ENCODE results near the gene CGB1.

CGB1 gene

DNA sequence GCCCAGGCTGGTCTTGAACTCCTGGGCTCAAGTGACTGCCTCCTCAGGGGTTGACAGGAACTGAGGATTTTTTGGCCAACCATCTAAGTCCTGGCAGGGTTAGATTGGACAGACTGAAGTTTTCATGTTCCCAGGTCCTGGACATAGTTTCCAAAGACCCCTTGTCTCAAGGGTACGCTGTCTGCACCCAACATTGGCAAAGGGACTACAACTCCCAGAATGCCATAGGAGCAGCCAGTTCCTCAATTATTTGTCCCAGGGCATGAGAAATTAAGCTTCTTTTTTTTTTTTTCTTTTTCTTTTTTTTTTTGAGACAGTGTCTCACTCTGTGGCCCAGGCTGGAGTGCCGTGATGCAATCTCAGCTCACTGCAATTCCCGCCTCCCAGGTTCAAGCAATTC lies 50.5 kb downstream of the CGB1 start:
- Histone ChIP-seq H3K36me3 (replicated peaks; ENCODE audit: insufficient read depth, low read length) (no peaks in the 10 kb centered on the region), H3K9me2 (replicated peaks; ENCODE audit: insufficient read depth, low read length) (no peaks in the 10 kb centered on the region), H3F3A (ENCODE audit: insufficient read depth, low read length) (no peaks in the 10 kb centered on the region), H3K4me3 (ENCODE audit: low read length) (no peak overlapping the region), H3K27me3 (replicated peaks; ENCODE audit: insufficient read depth, low read length) (no peaks in the 10 kb centered on the region), H2AFZ (ENCODE audit: low read length) (no peak overlapping the region), H3K9me3 (replicated peaks; ENCODE audit: insufficient read depth, low read length) (no peaks in the 10 kb centered on the region), H3K79me2 (ENCODE audit: low read length) (peaks cover 11% of the 10 kb centered on the region), H3K4me1 (ENCODE audit: low read length) (no peaks in the 10 kb centered on the region), H4K20me1 (ENCODE audit: insufficient read depth, low read length) (no peaks in the 10 kb centered on the region), H3K9ac (ENCODE audit: low read length) (no peak overlapping the region), H3K4me2 (ENCODE audit: low read depth, low read length) (no peak overlapping the region), H3K27ac (ENCODE audit: low read length) (no peak overlapping the region)
- no peak for DNase-seq
- TF ChIP-seq EZH2 (optimal IDR thresholded peaks at IDR 0.05; ENCODE audit: low read depth, low read length) = no peak
- no peak for TF ChIP-seq CTCF (IDR thresholded peaks at IDR 0.05; ENCODE audit: low read length)
- no peak for TF ChIP-seq EZH2phosphoT487 (IDR thresholded peaks at IDR 0.05; ENCODE audit: low read length)

- H3K27me3 ChIP-seq (replicated peaks; ENCODE audit: insufficient read depth, low read length) = no peaks in the 10 kb centered on the region
- DNase-seq = no peak
- no peaks in the 10 kb centered on the region for H3K9me3 ChIP-seq (replicated peaks; ENCODE audit: insufficient read depth, low read length)
- no peaks in the 10 kb centered on the region for H3F3A ChIP-seq (ENCODE audit: insufficient read depth, low read length)
- TF ChIP-seq EZH2phosphoT487 (IDR thresholded peaks at IDR 0.05; ENCODE audit: low read length) (no peak), CTCF (IDR thresholded peaks at IDR 0.05; ENCODE audit: low read length) (no peak), EZH2 (optimal IDR thresholded peaks at IDR 0.05; ENCODE audit: low read depth, low read length) (no peak)
- H4K20me1 ChIP-seq (ENCODE audit: insufficient read depth, low read length) = no peaks in the 10 kb centered on the region
- no peaks in the 10 kb centered on the region for H3K9me2 ChIP-seq (replicated peaks; ENCODE audit: insufficient read depth, low read length)
- peaks cover 7% of the 10 kb centered on the region for H3K79me2 ChIP-seq (ENCODE audit: low read length)
- H3K4me3 ChIP-seq (ENCODE audit: low read length) = no peak overlapping the region
- no peak overlapping the region for H3K27ac ChIP-seq (ENCODE audit: low read length)
- H3K9ac ChIP-seq (ENCODE audit: low read length) = no peak overlapping the region
- no peak overlapping the region for H3K4me2 ChIP-seq (ENCODE audit: low read depth, low read length)
- H3K36me3 ChIP-seq (replicated peaks; ENCODE audit: insufficient read depth, low read length) = no peaks in the 10 kb centered on the region
- H3K4me1 ChIP-seq (ENCODE audit: low read length) = no peaks in the 10 kb centered on the region
- no peak overlapping the region for H2AFZ ChIP-seq (ENCODE audit: low read length)
Observed at GRCh38 chr19:48985711-48986110, 51.0 kb downstream of the CGB1 start.
